ENCODE results near the gene LYPD6B.

LYPD6B gene

GRCh38 chr2:149122516-149122915, 84.0 kb downstream of the LYPD6B start:
- no peak for DNase-seq (ENCODE audit: low read depth)

GRCh38 chr2:149125031-149125725, 86.7 kb downstream of the LYPD6B start:
- DNase-seq (ENCODE audit: low read depth) = no peak

GRCh38 chr2:149129433-149129832, 90.9 kb downstream of the LYPD6B start:
- no peak for DNase-seq (ENCODE audit: low read depth)

GRCh38 chr2:149132339-149132738, 93.8 kb downstream of the LYPD6B start:
- DNase-seq (ENCODE audit: low read depth) = no peak

- DNase-seq (ENCODE audit: low read depth) = no peak
Observed at GRCh38 chr2:149132901-149133300, 94.4 kb downstream of the LYPD6B start.

GRCh38 chr2:149134335-149134923, 95.9 kb downstream of the LYPD6B start:
- DNase-seq (ENCODE audit: low read depth) = no peak

GRCh38 chr2:149136111-149136510, 97.6 kb downstream of the LYPD6B start:
- DNase-seq (ENCODE audit: low read depth) = no peak

GRCh38 chr2:149141046-149141445, 102.5 kb downstream of the LYPD6B start:
- DNase-seq (ENCODE audit: low read depth) = no peak

GRCh38 chr2:149143734-149144133, 105.2 kb downstream of the LYPD6B start:
- no peak for DNase-seq (ENCODE audit: low read depth)

GRCh38 chr2:149145314-149146295, 107.1 kb downstream of the LYPD6B start:
- DNase-seq (ENCODE audit: low read depth) = no peak

- no peak for DNase-seq (ENCODE audit: low read depth)
Observed at GRCh38 chr2:149146876-149147275, 108.4 kb downstream of the LYPD6B start.

GRCh38 chr2:149148194-149149006, 109.9 kb downstream of the LYPD6B start:
- no peak for DNase-seq (ENCODE audit: low read depth)

GRCh38 chr2:149149007-149149297, 110.5 kb downstream of the LYPD6B start:
- no peak for DNase-seq (ENCODE audit: low read depth)

GRCh38 chr2:149152469-149152953, 114.0 kb downstream of the LYPD6B start:
- DNase-seq (ENCODE audit: low read depth) = no peak

GRCh38 chr2:149155196-149155969, 116.9 kb downstream of the LYPD6B start:
- DNase-seq (ENCODE audit: low read depth) = no peak

GRCh38 chr2:149155988-149156387, 117.5 kb downstream of the LYPD6B start:
- no peak for DNase-seq (ENCODE audit: low read depth)

- DNase-seq (ENCODE audit: low read depth) = no peak
Observed at GRCh38 chr2:149156971-149157740, 118.7 kb downstream of the LYPD6B start.

GRCh38 chr2:149158957-149159356, 120.5 kb downstream of the LYPD6B start:
- DNase-seq (ENCODE audit: low read depth) = no peak

GRCh38 chr2:149160195-149160594, 121.7 kb downstream of the LYPD6B start:
- no peak for DNase-seq (ENCODE audit: low read depth)

GRCh38 chr2:149160701-149161217, 122.3 kb downstream of the LYPD6B start:
- no peak for DNase-seq (ENCODE audit: low read depth)
